T-helper 2 cell (primary cell): ENCODE results near the gene HMOX2.

Experiments
- DNase-seq, 5 experiments: peaks; one replicate each; pipeline versions ENCODE4 v3.0.0 to v3.0.0-alpha.2; 2012 to 2022

HMOX2 gene

DNA sequence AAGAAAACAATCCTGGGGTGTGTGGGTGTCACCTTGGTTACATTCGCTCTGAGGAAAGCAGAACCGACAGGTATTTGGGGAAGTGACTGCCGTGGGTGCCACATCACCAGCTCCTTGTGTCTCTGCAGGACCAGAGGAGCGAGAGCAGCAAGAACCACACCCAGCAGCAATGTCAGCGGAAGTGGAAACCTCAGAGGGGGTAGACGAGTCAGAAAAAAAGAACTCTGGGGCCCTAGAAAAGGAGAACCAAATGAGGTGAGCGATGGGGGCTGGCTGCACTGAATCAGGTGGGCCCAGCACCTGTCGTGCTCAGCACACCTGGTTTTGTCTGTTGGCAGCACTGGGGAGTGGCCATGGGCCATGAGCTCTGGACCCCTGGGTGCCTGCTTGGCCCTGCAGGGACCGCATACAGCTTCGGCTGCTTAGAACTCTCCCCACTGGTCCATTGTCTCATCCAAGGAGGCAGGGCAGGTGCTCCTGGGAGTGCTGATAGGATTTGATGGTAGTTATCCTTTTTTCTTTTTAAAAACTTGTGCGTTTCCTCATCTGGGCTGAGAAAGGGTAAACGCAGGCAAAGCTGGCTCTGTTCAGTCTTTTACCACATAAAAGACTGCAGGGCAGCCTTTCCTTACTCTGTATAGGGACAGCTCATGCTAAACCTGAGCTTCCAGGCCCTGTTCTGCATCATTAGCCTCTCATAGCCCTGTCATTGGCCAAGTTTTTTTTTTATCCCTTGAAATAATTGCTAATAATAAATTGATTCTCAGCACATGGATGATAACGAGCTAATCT is 29.4 kb downstream of the HMOX2 start:
- DNase-seq, result peak; percentile 23 to 94 (median 65)

DNA sequence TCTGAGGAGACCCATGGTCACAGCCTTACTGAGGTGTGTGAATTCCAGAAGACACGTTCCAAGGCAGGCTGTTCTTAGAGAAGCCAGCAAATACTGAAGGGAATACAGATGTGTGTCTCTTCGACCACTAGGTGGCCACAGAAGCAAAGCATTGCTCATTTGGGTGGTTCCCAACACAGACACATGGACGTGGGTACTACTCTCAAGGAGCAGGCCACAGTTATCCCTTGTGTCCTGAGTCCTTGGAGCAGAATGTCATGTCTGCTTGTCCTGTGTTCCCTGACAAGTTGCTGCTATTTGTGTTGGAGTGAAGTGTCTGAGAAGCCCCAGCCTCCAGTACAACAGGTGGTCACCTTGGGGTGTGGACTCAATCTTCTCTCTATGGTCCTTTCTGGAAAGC is 30.3 kb downstream of the HMOX2 start:
- DNase-seq, result peak in 4 of 5 experiments; percentile 15 to 84 (median 42)

- DNase-seq, result no peak
These were observed 31.6 kb downstream of the HMOX2 start for GRCh38 chr16:4507588-4508345.

DNA sequence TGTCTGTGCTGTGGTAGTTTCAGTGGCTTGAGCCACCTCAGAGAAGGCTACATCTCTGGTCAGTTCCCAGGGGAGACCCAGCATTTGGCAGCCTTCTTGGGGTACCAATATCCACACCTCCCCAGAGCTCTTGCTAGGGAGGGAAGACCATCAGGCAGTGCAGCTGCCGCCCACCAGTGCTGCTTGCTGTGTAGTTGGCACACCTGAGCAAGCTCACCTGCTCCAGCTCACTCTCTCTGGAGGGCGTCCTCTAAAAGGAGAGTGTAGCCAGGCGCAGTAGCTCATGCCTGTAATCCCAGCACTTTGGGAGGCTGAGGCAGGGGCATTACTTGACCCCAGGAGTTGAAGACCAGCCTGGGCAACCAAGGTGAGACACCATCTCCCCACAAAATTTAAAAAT is 32.6 kb downstream of the HMOX2 start:
- no peak for DNase-seq

GRCh38 chr16:4509420-4509819 is 33.2 kb downstream of the HMOX2 start:
- DNase-seq, result no peak

DNA sequence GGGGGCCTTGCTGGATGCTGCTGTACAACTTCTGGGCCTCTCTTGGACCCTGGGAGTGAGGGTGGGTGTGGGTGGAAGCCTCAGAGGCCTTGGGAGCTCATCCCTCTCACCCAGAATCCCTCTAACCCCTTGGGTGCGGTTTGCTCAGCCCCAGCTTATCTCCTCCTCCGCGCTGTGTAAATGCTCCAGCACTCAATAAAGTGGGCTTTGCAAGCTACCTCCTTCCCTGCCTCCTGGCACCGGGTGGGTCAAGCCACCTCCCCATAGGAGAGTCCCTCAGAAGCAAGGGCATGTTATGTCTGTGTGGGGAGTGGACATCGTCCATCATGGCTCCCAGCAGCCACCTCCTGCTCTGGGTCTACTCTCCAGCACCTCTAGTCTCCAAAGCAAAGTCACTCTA is 33.9 kb downstream of the HMOX2 start:
- no peak for DNase-seq

- no peak for DNase-seq
These were observed 34.7 kb downstream of the HMOX2 start for GRCh38 chr16:4510747-4511426.

GRCh38 chr16:4511441-4512082 is 35.4 kb downstream of the HMOX2 start:
- DNase-seq, result no peak

DNA sequence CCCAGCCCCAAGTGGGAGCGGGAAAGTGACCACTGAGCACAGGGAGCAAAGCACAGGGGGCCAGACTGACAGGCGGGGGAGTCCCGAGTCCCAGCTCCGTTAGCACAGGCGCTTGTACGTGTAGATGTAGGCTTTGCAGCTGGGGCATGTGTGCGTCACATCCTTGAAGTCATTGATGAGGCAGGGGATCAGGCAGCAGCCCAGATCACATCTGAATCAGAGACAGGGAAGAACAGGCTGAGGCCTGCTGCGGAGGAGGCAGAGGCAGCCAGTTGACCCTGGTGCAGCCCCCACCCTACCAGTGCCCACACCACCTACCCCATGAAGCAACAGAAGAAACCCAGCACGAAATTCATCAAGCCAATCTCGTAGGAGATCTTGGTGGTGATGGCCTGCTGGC is 36.3 kb downstream of the HMOX2 start:
- DNase-seq, result no peak

DNA sequence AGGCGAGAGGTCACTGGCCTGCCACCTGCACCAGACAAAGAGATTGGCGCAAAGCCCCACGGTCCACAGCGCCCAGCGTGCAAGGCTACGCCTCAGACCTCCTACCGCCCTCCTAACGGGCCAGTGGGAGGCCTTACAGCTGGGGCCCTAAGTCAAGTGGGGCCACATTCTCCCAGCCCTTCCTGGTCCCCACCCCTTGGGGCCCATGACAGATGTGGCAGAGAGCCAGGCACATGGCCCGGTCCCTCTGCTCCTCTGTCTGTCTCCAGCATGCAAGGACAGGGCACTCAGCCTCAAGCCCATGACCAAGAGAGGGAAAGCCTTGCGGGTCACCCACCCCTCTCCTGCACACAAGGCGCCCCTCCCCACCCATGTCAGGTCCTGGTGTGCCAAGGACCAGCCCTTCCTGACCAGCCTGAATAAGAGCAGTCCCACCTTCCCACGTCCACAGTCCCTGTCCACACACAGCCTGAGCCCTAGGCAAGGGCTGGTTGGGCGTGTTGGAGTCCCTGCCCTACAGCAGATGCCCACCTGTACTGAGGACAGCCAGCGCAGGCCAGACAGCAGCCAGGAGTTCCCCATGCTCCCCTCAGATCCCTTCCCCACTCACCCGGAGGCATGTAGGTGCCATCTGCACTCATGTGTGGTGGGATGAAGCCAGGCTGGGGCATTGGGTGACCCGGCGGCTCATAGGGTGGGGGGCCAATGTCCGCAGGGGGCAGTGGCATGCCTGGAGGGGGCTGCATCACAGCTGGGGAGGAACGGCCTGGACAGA is 37.1 kb downstream of the HMOX2 start:
- no peak for DNase-seq

DNA sequence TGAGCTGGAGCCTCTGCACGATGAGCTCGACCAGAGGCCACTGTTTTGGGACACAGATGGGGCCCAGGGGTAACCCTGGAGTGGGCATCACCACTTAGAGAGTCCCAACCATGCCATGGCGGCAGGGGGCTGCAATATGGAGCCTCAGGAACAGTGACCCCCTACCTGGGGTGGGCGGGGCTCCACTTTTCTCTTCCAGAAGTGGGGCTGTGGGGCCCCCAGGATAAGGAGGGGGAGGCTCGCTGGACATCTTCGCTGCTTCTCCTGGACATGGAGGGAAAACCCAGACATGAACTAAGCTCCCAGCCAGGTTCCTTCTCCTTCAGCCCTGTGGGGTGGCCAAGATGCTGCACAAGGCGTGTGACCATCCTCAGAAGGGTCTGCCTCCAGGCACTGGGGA is 37.7 kb downstream of the HMOX2 start:
- no peak for DNase-seq

DNA sequence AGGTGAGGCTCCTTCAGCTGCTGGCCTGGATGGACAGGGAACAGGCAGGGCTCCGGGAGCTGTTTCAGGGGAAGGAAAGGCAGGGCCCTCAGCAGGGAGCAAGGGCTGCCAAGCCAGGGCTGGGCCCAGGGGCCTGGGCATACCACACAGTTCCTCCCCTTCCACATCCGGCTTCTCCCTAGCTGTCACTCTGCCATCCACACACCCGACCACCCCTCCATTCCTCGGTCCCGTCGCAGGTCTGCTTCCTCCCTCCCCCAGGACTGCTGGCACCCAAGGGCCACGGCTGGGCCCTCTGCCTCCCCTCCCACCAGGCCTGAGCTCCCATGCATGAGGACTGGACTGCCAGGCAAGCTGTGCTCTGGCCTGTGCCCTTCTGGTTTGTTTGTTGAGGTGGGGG is 38.4 kb downstream of the HMOX2 start:
- DNase-seq, result no peak

DNA sequence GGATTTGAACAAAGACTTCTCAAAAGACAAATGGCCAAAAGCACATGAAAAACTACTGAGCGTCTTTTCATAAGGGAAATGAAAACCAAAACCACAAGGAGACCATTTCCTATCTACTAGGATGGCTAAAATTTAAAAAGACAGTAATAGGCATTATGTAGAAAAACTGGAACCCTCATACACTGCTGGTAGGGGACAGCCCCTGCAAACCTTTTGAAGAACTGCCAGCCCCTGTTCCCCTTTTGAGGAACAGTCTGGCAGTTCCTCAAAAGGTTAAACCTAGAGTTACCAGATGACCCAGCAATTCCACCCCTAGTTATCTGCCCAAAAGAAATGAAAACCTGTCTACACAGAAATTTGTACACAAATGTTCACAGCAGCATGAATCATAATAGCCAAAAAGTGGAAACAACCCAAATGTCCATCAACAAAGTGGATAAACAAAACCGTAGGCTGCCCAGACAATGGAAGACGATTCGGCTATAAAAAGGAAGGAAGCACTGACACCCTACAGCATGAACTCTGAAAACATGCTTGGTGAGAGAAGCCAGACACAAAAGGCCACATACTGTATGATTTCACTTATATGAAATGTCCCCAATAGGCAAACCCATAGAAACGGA is 39.5 kb downstream of the HMOX2 start:
- peak in 1 of 5 experiments; percentile 67 for DNase-seq

DNA sequence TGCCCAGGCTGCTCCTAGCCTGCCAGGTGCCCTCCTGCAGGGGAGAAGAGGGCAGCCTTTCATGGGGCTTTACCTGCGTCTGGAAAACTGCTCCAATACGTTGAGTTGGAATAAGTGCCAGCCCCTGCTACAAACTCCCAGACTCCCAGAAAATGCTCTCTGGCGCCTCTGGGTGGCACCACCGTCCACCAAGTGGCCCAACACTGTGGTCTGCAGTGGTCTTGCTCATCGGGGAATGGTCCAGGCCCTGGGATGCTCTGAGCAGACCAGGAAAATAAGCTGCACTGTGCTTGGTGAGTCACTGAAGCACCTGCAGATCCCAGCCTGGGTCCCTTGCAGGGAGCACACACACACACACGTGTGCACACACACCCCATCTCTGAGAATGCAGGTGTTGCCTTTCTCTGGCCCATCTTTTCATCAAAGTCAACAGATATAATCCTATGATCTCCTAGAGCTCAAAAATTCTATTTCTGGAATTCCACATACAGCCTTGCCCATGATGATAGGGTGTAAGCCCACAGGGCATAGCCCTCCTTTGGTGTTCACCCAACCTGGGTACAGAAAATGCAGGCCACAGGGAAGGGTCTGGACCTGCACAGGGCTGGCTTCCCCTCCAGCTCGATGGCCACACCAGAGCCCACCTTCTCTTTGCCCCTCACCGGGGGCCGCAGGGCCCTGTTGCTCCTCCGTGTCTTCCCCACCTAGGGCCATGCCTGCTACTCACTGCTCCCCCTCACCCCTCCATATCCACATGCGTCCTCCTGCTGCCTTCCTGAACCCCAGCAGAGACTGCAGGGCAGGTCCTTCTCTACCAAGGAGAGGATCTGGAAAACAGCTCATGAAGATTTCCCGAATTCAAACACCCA is 41.8 kb downstream of the HMOX2 start:
- DNase-seq, result no peak

DNA sequence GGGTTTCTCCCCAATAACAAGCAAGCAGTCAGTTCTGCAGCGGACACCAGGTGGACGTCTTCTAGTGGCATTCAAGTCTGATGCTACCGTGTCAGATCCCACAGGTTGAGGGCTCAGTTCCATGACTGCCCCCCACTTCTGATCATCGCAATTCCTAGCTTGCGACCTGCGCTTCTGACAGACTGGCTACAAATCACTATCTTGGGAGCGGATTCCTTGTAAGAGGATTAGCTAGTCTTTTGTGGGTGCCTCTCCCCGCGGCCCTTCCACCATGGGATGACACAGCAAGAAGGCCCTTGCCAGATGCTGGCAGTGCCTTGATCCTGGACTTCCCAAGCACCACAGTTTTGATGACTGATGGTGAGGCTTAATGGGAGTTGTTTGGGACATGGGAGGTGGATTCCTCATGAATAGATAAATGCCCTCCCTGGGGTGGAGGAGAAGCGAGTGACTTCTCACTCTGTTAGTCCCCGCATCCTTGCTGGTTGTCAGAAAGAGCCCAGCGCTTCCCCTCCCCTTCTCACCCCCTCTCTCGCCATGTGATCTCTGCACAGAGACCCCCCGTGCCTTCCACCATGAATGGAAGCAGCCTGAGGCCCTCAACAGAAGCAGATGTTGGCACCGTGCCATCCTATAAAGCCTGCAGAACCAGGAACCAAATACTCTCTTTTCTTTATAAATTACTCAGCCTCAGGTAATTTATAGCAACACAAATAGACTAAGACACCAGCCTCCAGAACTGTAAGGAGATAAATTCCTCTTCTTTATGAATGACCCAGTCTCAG is 43.3 kb downstream of the HMOX2 start:
- DNase-seq, result no peak

DNA sequence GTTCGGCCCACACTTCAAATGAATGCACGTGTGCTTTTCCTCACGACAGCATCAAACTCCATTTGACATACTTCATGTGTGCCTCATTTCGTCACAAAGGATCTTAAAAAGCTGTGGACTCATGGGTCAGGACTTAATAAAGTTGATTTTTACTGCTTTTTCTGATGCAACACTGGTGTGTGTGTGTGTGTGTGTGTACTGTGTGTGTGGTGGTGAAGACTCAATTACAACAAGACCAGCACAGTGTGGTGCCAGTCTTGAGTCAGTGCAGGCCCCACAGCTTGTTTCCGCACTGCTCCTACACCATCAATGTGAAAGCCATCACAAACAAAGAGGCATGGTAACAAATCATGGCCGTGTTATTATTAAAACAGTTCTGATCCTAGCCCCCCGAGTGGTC is 44.7 kb downstream of the HMOX2 start:
- no peak for DNase-seq

GRCh38 chr16:4522051-4522581 is 45.9 kb downstream of the HMOX2 start:
- DNase-seq, result no peak

GRCh38 chr16:4523686-4524085 is 47.5 kb downstream of the HMOX2 start:
- no peak for DNase-seq

DNA sequence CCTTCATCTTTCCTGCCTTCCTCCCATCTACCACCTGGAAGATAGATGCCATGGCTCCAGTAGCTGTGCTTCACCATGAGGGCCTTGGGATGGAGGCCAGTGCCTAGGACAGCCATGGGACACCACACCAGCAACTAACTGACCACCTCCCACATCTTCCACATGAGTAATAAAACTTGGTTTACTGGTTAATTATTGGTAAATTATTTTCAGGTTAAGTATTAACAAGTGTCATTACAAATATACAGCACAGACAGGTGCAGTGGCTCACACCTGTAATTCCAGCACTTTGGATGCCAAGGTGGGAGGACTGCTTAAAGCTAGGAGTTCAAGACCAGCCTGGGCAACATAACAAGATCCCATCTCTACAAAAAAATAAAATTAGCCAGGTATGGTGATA is 48.4 kb downstream of the HMOX2 start:
- no peak for DNase-seq

DNA sequence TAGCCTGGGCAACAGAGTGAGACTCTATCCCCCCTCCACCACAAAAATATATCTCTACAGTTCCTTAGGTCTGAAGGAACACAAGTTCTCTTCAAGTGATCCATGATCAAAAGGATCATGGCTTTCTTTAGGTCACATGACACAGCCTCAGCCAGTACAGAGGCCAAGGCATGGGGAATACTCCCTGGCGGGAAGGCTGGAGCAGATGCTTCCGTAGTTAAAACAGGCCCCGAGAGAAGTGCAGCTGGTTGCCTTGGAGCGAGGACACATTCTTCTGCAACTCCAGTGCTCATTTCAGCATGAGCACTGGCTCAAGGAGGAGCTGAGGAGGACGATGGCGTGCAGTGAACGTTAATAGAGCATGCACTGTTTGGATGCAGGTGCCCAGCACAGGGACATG is 48.9 kb downstream of the HMOX2 start:
- no peak for DNase-seq
